Spleen (tissue), 11 donors: ENCODE measurements around the gene OVAAL. TPM values are rescaled to one million over a fixed set of nuclear protein-coding genes. Genes with fewer than 3 reads are reported as not detected.

ENCODE experiments used
- DNase-seq: peaks from one replicate; pipeline ENCODE4 v3.0.0-alpha.2; 2020
- H3K27ac ChIP-seq, 8 donors: fragments of 200-600 bp; sonication (generic) in 7 of 8; 1 replicate in 4 of 8; 2 replicates in 4 of 8; pipeline versions ENCODE4 v1.5.0 to v1.8.0; 2016 to 2021; ENCODE audit warnings: inconsistent platforms in 4 of 8, mild to moderate bottlenecking in 4 of 8, moderate library complexity in 1 of 8
- H3K27me3 ChIP-seq, 7 donors: fragments of 200-600 bp; sonication (generic) in 6 of 7; replicated peaks in 1 of 7; 1 replicate in 4 of 7; 2 replicates in 3 of 7; pipeline versions ENCODE4 v1.5.0 to v1.8.0; 2016 to 2021; ENCODE audit warnings: inconsistent platforms in 3 of 7, mild to moderate bottlenecking in 1 of 7
- H3K36me3 ChIP-seq, 6 donors: fragments of 200-600 bp; sonication (generic) in 5 of 6; 1 replicate in 4 of 6; 2 replicates in 2 of 6; pipeline versions ENCODE4 v1.5.0 to v1.8.0; 2016 to 2021; ENCODE audit warnings: inconsistent platforms in 2 of 6
- H3K4me1 ChIP-seq, 6 donors: fragments of 200-600 bp; sonication (generic) in 5 of 6; 1 replicate in 3 of 6; 2 replicates in 3 of 6; pipeline versions ENCODE4 v1.5.0 to v1.8.0; 2016 to 2021; ENCODE audit warnings: inconsistent platforms in 3 of 6
- H3K4me3 ChIP-seq, 8 donors: fragments of 200-600 bp; sonication (generic) in 7 of 8; 1 replicate in 4 of 8; 2 replicates in 4 of 8; pipeline versions ENCODE4 v1.5.0 to v1.8.0; 2016 to 2021; ENCODE audit warnings: inconsistent platforms in 4 of 8, mild to moderate bottlenecking in 4 of 8, moderate library complexity in 2 of 8
- H3K9me3 ChIP-seq, 8 donors: fragments of 200-600 bp; sonication (generic) in 7 of 8; 1 replicate in 4 of 8; 2 replicates in 4 of 8; pipeline versions ENCODE4 v1.5.0 to v1.8.0; 2016 to 2021; ENCODE audit warnings: inconsistent platforms in 4 of 8
- CTCF ChIP-seq, 11 experiments: fragments of 200-600 bp in 7 of 11; fragments of 450-650 bp in 4 of 11; sonication (generic) in 4 of 11; IDR thresholded peaks in 8 of 11; conservative IDR thresholded peaks in 3 of 11; 1 replicate in 7 of 11; 2 replicates in 4 of 11; pipeline versions ENCODE4 v1.4.0 to v1.8.0; 2016 to 2021; ENCODE audit warnings: antibody characterized with exemption in 11 of 11, inconsistent platforms in 4 of 11, mild to moderate bottlenecking in 1 of 11
- POLR2A ChIP-seq, 3 donors: fragments of 450-650 bp; IDR thresholded peaks; one replicate each; pipeline ENCODE4 v1.5.1; 2017; ENCODE audit warnings: antibody characterized with exemption in 3 of 3, mild to moderate bottlenecking in 1 of 3
- POLR2AphosphoS5 ChIP-seq, 3 donors: sonication (generic); formaldehyde crosslinking; IDR thresholded peaks; one replicate each; pipeline ENCODE4 v1.5.1; 2017; ENCODE audit warnings: antibody characterized with exemption in 3 of 3
- WGBS, 5 donors: extraction: QIAGEN DNeasy Blood & Tissue Kit in 3 of 5; methylation state at CpG; one replicate each; pipeline versions ENCODE4 v1.1.5 to v1.1.7; 2013 to 2018; 5-methylcytosine and 5-hydroxymethylcytosine counted together
- intact Hi-C: fragments of 100-400 bp; cut with DNase I; formaldehyde crosslinking; loops from one replicate; pipeline ENCODE4 v1.15.0; 2023; ENCODE audit warnings: low total_unique reads
- polyA plus RNA-seq, 3 donors: library from polyadenylated mRNA; stranded (reverse); fragments of 200-250 nt; gene quantifications; one replicate each; pipeline ENCODE4 v1.2.1, GENCODE V29; 2013
- total RNA-seq, 7 donors: library from RNA; depleted of rRNA in 3 of 7; stranded (reverse); fragments of >200 nt in 3 of 7; fragmentation: NEBNext Ultra II Directional in 4 of 7; extraction: Animal tissue kit (Norgen Biotek cat#: 25700) in 4 of 7; gene quantifications; one replicate each; pipeline versions ENCODE4 v1.1.0 to v1.2.1, GENCODE V29; 2016 to 2021
- donor health status: healthy with polysubstance abuse.
- donor health status: DM: no; HTN: no; CAD: no; lungs with moderate emphysema.
- donor health status: DM: no; HTN: no; CAD: no.
- donor health status: Bipolar disorder and iron deficiency.
- donor health status: healthy.
- donor health status: DM: no; HTN: no; CAD: no.
- donor health status: DM: yes; HTN: yes; CAD: no.

The OVAAL gene
- total and polyA plus RNA-seq, 10 donors, result not detected

GRCh38 chr1:180540697-180541594 is 17.8 kb upstream of the OVAAL start:
- intact Hi-C loops, result no loop called here
- Histone ChIP-seq H3K4me1 (no peaks in the 10 kb centered on the region), H3K27ac (no peak overlapping the region), H3K9me3 (no peaks in the 10 kb centered on the region), H3K36me3 (no peaks in the 10 kb centered on the region), H3K4me3 (no peak overlapping the region), H3K27me3 (peaks cover 0 to 7% (median 0%) of the 10 kb centered on the region in 7 donors)
- WGBS, 5 donors, result 82 to 90% (median 87%) methylated on average over 14 of the region's 14 CpGs
- TF ChIP-seq POLR2AphosphoS5 (IDR thresholded peaks at IDR 0.05), result no peak
- no peak for TF ChIP-seq POLR2A (IDR thresholded peaks at IDR 0.05)
- TF ChIP-seq CTCF (IDR thresholded peaks at IDR 0.05 in 8 of 11, conservative IDR thresholded peaks at IDR 0.05 in 3 of 11), result no peak
- DNase-seq, result no peak

- H3K4me3 ChIP-seq, result no peak overlapping the region
- no peak for DNase-seq
These were observed 16.5 kb upstream of the OVAAL start for GRCh38 chr1:180542113-180542837.

GRCh38 chr1:180542838-180543145 is 16.0 kb upstream of the OVAAL start:
- Histone ChIP-seq H3K4me1 (no peaks in the 10 kb centered on the region), H3K27me3 (no peaks in the 10 kb centered on the region), H3K4me3 (no peak overlapping the region), H3K9me3 (no peaks in the 10 kb centered on the region), H3K36me3 (no peaks in the 10 kb centered on the region), H3K27ac (no peak overlapping the region)
- TF ChIP-seq POLR2AphosphoS5 (IDR thresholded peaks at IDR 0.05) (no peak), POLR2A (IDR thresholded peaks at IDR 0.05) (no peak), CTCF (IDR thresholded peaks at IDR 0.05 in 8 of 11, conservative IDR thresholded peaks at IDR 0.05 in 3 of 11) (no peak)
- DNase-seq, result no peak
- intact Hi-C loops, result no loop called here
- WGBS, 5 donors, result 58 to 73% (median 70%) methylated on average over 2 of the region's 2 CpGs

More at GRCh38 chr1:180542113-180542837, 16.5 kb upstream of the OVAAL start:
- no peaks in the 10 kb centered on the region for H3K9me3 ChIP-seq
- H3K4me1 ChIP-seq, result no peaks in the 10 kb centered on the region
- TF ChIP-seq POLR2A (IDR thresholded peaks at IDR 0.05) (no peak), CTCF (IDR thresholded peaks at IDR 0.05 in 8 of 11, conservative IDR thresholded peaks at IDR 0.05 in 3 of 11) (no peak), POLR2AphosphoS5 (IDR thresholded peaks at IDR 0.05) (no peak)
- no peak overlapping the region for H3K27ac ChIP-seq
- no peaks in the 10 kb centered on the region for H3K36me3 ChIP-seq
- H3K27me3 ChIP-seq, result peaks cover 0 to 2% (median 0%) of the 10 kb centered on the region in 7 donors
- intact Hi-C loops, result no loop called here
- 67 to 80% (median 77%) methylated on average over 9 of the region's 9 CpGs for WGBS, 5 donors

GRCh38 chr1:180544050-180544449 is 14.7 kb upstream of the OVAAL start:
- Histone ChIP-seq H3K4me3 (no peak overlapping the region), H3K27ac (no peak overlapping the region), H3K9me3 (no peaks in the 10 kb centered on the region), H3K4me1 (no peaks in the 10 kb centered on the region), H3K27me3 (no peaks in the 10 kb centered on the region), H3K36me3 (no peaks in the 10 kb centered on the region)
- no peak for TF ChIP-seq CTCF (IDR thresholded peaks at IDR 0.05 in 8 of 11, conservative IDR thresholded peaks at IDR 0.05 in 3 of 11)
- no peak for TF ChIP-seq POLR2A (IDR thresholded peaks at IDR 0.05)
- no peak for TF ChIP-seq POLR2AphosphoS5 (IDR thresholded peaks at IDR 0.05)
- WGBS, 5 donors, result 75 to 85% (median 79%) methylated on average over 4 of the region's 4 CpGs
- intact Hi-C loops, result no loop called here
- DNase-seq, result no peak
